KOPT-K1 (cell line): ENCODE measurements around the gene SMYD3.

Experiments used
- H3K27ac ChIP-seq: fragments of 200-600 bp; sonication (generic); 2 replicates; pipeline ENCODE4 v1.5.1; 2016; ENCODE audit warnings: antibody characterized with exemption, mild to moderate bottlenecking, low read depth, low read length; ENCODE audit not compliant: poor library complexity, severe bottlenecking
- H3K36me3 ChIP-seq: fragments of 200-600 bp; sonication (generic); 2 replicates; pipeline ENCODE4 v1.5.1; 2017; ENCODE audit warnings: antibody characterized with exemption, mild to moderate bottlenecking, low read length, moderate library complexity; ENCODE audit not compliant: insufficient read depth
- H3K9me3 ChIP-seq: fragments of 200-600 bp; sonication (generic); 2 replicates; pipeline ENCODE4 v1.5.1; 2017; ENCODE audit warnings: antibody characterized with exemption, low read length, mild to moderate bottlenecking; ENCODE audit not compliant: insufficient read depth, poor library complexity, severe bottlenecking

Gene SMYD3

DNA sequence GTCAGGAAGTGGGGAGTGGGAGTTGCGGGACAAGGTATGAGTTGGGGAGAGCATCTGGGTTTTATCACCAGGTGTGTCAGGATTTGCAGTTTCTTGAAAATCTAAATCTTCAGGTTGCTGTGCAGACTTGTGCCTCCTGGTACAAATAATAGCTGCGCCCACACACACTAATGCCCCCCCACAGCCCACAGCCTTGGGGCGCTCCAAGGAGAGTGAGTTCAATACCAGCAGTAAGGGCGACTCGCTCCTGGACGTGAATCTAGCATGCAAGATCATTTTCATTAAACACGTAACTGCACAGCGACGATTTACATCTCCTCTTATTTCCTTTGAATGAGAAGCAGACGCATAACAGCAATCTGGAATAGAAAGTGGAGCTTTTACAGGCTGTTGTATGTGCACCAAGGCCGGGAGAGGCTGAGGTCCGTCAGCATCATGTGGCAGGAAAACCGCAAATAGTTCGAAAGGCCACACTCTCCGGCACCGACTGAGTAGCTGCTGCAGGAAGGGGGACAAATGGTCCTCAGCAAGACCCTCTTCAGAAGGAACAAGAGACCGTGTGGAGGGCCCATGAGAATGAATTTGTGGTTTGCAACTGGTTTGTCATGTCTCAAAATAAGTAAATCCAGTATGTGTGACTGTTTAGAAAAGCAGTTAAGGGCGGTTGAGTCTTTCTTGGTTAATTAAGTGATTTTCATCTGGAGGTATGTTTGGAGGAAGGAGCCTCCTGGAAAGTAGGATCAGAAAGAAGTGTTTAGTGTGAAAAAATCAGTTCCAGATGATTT, 439.5 kb downstream of the SMYD3 start:
- no peaks in the 10 kb centered on the region for H3K36me3 ChIP-seq
- no peak overlapping the region for H3K27ac ChIP-seq
- H3K9me3 ChIP-seq, result no peaks in the 10 kb centered on the region

DNA sequence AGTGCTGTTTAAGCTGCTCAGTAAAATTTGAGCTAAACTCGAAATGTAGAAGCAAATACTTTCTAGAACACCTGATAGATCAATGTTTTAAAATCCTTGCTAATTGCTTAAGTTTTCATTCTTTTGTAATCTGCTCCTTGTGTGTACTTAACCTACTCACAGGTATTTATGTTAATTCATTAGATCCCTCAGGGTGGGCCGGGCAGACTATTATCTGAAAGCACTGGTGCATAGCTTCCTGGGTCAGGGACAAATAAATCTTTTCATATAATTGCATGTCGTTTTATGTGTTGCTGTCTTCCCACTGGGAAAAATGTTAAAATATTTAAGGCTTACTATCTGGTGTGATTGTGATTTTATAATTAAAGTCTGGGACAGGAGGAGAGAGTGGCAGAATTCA, 440.5 kb downstream of the SMYD3 start:
- no peaks in the 10 kb centered on the region for H3K9me3 ChIP-seq
- no peak overlapping the region for H3K27ac ChIP-seq
- H3K36me3 ChIP-seq, result no peaks in the 10 kb centered on the region

DNA sequence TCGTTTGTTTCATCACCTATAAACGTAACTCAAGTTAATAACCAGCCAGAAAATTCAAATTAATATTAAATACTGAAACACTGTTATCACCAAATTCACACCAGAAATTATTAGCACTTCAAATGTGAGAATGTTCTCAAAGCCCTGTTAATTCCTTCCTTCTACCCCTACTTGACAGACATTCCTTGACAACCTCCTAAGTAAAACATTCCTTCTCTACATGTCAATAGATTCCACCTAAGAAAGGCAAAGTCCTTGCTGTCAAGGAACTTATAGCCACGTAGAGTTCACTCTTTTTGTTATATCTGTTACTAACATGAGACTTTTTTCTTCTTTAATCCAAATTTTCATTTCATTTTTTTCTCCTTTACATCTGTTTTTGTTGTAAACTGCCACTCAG, 441.5 kb downstream of the SMYD3 start:
- H3K36me3 ChIP-seq, result no peaks in the 10 kb centered on the region
- no peaks in the 10 kb centered on the region for H3K9me3 ChIP-seq
- H3K27ac ChIP-seq, result no peak overlapping the region

DNA sequence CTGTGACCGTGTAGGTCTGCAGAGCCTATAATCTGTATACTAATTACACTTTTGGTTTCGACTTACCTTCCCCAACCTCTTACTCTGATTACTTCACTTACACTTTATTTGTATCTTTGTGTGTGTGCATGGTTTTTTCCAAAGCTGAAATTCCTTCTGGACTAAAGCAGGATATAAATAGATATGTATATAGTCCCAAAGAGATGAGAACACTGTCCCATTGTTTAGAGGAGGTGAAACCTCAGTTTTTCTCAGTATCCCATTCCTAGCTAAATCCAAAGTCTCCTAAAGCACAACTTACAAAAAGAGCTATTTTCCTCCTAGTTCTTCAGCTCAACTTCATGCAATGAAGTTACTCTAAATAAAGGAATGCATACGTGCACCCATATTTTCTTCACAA, 442.2 kb downstream of the SMYD3 start:
- Histone ChIP-seq H3K36me3 (no peaks in the 10 kb centered on the region), H3K9me3 (no peaks in the 10 kb centered on the region), H3K27ac (no peak overlapping the region)

DNA sequence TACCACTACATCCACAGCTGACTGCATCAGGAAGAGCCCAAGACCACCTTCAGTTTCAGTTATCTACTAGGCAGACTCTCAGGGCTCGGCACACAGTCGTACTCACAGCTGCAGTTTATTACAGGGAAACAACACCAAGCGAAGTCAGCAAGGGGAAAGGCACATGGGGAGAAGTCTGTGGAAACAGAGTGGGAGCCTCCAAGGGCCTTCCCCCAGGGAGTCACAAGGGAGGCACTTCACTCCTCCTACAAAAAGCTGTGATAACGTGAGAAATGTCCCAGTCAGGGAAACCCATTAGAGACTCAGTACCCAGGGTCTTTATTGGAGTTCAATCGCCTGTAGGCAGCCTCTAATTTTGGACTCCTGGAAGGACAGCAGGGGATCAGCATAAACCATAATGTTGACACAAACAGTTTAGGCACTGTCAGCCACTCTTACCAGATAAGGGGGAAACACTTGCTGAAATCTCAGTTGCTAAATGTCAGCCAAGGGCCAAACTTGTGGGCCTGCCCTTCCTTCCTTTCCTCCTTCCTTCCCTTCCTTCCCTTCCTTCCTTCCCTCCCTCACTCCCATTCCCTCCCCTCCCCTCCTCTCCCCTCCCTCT, 444.0 kb downstream of the SMYD3 start:
- no peaks in the 10 kb centered on the region for H3K36me3 ChIP-seq
- H3K9me3 ChIP-seq, result no peaks in the 10 kb centered on the region
- no peak overlapping the region for H3K27ac ChIP-seq

DNA sequence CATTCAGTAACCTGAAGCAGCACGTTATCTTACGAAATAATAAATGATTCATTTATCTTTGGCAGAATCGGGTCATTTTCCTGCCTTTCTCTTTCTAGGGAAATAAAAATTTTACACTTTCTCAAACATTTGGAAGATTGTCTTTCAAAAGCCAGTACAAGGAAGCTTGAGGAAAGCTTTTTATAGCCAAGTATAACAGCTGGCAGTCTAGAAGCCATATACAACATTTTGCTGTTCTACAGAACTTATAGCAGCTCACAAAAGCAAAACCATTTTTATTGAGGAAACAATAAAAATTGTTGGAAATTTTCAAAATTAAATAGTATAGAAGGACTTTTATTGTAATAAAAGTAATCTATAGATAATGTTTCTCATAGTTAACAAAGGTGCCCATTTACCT, 448.6 kb downstream of the SMYD3 start:
- Histone ChIP-seq H3K36me3 (no peaks in the 10 kb centered on the region), H3K27ac (no peak overlapping the region), H3K9me3 (peaks cover 7% of the 10 kb centered on the region)

DNA sequence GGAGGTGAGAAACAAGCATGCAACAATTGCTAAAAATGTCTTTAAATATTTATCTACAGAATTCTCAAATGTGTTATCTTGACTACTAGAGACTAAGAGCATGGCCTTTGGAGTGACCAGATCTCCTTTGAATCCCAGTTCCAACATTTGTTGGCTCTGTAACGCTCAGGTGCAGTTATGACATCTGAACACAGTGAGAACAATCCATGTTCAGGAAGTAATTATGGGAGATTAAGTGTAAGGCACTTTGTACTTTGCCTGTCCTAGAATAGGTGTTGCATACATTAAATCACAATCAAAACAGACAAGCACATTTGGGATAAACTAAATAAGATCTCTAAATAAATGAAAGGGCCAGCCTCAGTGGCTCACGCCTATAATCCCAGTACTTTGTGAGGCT, 454.5 kb downstream of the SMYD3 start:
- H3K9me3 ChIP-seq, result peaks cover 7% of the 10 kb centered on the region
- H3K36me3 ChIP-seq, result no peaks in the 10 kb centered on the region
- no peak overlapping the region for H3K27ac ChIP-seq

DNA sequence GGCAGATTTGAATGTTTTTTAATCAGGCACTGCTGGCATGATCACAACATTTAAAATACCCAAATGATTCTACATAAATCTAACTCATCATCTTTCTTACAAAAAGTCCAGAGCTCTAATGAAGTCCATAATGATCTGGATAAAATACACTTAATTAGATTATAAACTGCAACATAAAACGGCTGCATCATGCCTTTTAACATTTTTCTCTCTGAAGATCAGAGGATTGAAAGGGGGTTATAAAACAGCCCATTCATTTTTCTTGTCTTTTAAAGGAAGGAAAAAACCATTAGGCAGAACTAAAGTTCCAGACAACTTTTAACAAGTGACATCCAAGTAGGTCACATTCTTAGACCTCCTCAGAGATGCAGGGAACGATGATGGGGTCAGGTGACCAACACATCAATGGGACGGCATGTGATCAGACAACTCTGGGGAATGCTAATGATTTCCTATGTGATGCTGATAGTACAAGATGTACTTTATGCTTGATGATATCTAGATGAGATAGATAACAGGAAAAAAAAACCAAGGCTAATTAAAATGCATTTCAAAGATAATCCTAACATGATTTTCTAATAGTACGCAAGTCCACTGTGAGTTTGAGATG, 455.1 kb downstream of the SMYD3 start:
- Histone ChIP-seq H3K36me3 (no peaks in the 10 kb centered on the region), H3K27ac (no peak overlapping the region), H3K9me3 (peaks cover 7% of the 10 kb centered on the region)

DNA sequence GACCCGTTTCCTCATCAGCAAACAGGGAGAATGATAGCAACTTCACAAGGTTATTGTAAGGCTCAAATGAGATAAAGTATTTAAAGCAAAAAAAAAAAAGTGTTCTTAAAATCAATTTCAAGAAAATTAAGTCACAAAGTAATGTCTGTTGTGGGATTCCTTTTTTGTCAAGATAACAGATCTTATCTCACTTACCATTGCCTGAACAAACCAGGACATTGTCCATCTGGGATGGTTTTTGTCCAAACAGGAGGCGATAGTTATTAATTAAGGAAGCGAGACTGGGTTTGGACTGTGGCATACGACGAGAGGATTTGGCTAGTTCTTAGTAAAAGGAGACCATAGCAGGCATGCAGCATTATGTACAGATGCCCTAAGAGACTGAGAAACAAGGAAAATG, 458.4 kb downstream of the SMYD3 start:
- H3K36me3 ChIP-seq, result no peaks in the 10 kb centered on the region
- no peaks in the 10 kb centered on the region for H3K9me3 ChIP-seq
- no peak overlapping the region for H3K27ac ChIP-seq

DNA sequence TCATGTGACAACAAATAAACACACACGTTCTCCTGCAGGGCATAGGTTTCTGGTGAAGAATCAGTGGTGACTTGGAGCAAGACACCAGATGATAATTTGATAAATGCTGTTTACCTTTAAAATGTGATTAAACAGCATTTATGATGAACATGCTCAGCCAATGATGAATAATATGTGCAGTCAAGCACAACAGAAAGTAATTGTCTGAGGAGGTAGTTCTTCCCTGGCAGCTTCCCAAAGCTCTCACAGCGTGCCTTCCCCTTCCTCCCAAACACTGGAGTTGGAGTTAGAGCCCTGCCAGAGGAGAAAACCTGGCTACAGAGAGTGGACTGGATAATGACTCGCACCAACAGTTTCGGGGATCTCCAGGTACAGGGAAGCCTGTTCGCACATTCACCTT, 463.5 kb downstream of the SMYD3 start:
- no peaks in the 10 kb centered on the region for H3K36me3 ChIP-seq

DNA sequence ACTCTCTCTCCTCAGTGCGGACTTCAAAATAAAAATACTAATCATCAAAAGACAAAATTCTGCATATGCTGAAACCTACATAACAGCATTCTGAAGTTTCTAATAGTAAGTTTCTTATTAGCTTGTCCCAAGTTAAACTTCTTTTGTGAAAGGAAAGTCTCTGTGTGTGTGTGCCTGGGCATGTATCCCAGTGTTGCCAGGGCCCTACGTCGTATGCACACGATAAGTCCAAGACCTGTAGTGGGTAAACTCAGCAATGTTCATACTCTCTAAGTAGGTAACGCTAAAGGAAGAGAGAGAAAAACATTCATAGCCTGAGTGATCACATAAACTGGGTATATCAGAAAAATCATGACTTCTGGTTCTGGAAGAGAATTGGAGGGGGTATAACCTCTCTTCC, 465.7 kb downstream of the SMYD3 start:
- Histone ChIP-seq H3K27ac (no peak overlapping the region), H3K36me3 (no peaks in the 10 kb centered on the region), H3K9me3 (no peaks in the 10 kb centered on the region)

More for the DNA sequence above, 463.5 kb downstream of the SMYD3 start:
- Histone ChIP-seq H3K9me3 (no peaks in the 10 kb centered on the region), H3K27ac (no peak overlapping the region)

DNA sequence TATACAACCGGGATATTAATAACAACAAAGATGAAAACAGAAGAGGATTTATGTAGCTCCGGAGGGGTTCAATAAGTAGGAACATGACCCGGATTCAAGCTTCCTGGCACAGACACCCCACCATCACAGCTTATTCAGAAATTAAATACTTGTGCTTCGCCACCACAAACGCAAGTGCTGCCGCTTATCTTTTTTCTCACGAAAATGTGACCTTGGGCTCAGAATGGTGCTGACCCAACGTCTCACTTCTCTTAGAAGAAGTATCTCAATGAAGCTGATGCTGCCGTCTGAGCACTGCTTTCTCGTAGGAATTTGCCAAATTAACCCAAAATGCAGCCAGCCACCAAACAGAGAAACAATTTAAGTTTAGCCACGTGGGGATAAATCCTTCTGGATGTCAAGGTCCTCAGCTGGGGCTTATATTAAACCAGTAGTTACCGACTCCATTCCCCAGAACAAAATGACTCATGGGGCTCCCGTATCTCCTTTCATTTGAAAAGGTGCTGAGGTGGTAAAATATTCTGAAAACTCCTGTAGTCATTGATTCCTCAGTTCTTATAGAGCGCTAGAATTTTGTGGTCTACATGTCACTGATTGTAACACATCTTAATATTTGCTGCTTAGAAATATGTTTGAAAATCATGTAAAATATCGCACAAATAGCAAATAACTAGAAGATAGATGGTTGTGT, 466.7 kb downstream of the SMYD3 start:
- no peaks in the 10 kb centered on the region for H3K9me3 ChIP-seq
- no peak overlapping the region for H3K27ac ChIP-seq
- no peaks in the 10 kb centered on the region for H3K36me3 ChIP-seq

DNA sequence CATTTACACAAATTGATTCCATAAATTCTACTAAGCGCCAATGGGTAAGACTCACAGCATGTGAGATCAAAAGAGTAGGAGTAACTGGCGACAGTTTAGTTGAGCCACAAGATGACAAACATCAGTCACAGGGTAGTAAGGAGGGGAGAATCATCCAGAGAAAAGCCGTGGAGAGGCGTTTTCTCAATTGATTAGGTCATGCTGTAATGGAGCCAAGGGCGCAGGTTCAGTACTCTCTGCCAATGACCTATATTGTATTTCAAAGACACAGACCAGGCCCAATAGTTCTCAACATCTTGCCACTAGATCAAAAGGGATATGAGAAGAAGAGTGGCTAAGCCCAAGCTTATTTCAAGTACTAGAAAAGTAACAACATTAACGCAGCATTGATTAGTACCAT, 467.5 kb downstream of the SMYD3 start:
- Histone ChIP-seq H3K27ac (no peak overlapping the region), H3K36me3 (no peaks in the 10 kb centered on the region), H3K9me3 (no peaks in the 10 kb centered on the region)

DNA sequence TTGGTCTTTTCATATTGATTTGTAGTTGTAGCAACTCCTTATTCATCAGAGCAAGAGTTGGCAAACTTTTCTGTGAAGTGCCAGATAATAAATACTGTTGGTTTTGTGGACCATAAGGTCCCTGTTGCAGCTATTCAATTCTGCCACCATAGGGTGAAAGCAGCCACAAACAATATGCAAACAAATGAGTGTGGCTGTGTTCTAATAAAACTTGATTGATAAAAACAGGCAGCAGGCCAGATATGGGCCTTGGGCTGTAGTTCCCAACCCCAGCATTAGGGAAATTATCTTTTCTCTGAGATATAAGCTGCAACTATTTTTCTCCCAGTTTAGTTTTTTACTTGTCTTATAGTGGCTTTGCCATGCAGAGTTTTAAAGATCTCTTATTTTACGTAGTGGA, 469.2 kb downstream of the SMYD3 start:
- Histone ChIP-seq H3K9me3 (no peaks in the 10 kb centered on the region), H3K27ac (no peak overlapping the region), H3K36me3 (no peaks in the 10 kb centered on the region)

DNA sequence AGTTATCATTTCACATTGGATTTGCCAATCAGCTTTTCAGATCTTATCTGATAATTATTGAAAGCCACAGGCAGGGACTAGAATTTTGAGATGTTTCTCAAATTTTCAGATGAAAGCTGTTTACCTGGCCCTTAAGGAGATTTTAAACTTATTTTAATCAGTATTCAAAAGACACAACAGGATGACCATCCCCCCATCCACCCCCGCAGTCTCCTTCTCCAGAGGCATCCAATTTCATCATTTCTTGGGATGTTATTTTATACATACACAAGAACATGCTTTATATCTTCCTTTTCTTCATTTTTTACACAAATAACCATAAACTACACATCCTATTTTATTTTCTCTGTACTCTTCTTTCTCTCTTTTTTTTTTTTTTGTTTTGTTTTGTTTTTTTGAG, 470.9 kb downstream of the SMYD3 start:
- Histone ChIP-seq H3K36me3 (no peaks in the 10 kb centered on the region), H3K9me3 (no peaks in the 10 kb centered on the region), H3K27ac (no peak overlapping the region)
